ENCODE data around the gene LRCOL1.

LRCOL1 gene

DNA sequence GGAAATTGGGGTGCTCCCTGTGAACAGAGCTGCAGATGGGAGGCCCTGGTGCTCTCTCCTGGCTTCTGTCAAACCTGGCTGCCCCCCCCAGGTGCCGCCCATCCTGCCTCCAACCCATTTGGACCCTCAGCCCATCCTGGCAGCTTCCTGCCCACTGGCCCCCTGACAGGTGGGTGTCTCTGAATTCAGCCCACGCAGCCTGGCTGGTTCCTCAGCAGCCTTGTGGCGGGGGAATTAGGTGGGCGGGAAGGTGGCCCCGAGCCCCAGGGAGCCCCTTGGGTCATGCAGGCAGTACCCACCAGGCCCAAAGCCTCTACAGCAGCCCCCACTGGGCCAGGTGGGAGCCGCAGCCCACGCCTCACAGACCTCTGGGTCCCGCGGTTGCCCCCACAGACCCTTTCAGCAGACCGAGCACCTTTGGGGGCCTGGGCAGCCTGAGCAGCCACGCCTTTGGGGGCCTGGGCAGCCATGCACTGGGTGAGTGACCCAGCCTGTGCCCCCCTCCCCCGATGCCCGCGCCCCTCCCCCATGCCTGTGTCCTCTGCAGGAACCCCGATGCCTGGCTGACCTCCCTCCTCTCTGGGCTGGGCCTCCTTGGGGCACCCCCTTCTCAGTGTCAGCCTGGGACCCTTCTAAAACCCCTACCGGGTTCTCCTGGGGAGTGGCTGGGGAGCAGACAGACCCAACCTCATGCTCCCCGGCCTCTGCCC, 28.9 kb downstream of the LRCOL1 start:
- no peak for DNase-seq

- DNase-seq: no peak
Observed at GRCh38 chr12:132580701-132581292, 29.6 kb downstream of the LRCOL1 start.

GRCh38 chr12:132579744-132580143, 30.6 kb downstream of the LRCOL1 start:
- DNase-seq: no peak

GRCh38 chr12:132578826-132579225, 31.6 kb downstream of the LRCOL1 start:
- no peak for DNase-seq

DNA sequence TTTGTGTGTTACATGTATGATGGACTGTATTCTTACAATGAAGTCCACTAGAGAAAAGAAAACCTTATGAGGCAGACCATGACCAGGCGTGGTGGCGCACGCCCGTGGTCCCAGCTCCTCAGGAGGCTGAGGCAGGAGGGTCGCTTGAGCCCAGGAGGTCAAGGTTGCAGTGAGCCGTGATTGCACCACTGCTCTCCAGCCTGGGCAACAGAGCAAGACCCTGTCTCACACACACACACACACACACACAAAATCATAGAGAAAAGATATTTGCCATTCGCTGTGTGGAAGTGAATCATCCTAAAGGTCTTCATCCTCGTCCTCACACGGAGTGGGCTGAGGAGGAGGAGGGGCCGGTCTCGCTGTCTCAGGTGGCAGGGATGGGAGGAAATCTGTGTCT, 32.3 kb downstream of the LRCOL1 start:
- no peak for DNase-seq

DNA sequence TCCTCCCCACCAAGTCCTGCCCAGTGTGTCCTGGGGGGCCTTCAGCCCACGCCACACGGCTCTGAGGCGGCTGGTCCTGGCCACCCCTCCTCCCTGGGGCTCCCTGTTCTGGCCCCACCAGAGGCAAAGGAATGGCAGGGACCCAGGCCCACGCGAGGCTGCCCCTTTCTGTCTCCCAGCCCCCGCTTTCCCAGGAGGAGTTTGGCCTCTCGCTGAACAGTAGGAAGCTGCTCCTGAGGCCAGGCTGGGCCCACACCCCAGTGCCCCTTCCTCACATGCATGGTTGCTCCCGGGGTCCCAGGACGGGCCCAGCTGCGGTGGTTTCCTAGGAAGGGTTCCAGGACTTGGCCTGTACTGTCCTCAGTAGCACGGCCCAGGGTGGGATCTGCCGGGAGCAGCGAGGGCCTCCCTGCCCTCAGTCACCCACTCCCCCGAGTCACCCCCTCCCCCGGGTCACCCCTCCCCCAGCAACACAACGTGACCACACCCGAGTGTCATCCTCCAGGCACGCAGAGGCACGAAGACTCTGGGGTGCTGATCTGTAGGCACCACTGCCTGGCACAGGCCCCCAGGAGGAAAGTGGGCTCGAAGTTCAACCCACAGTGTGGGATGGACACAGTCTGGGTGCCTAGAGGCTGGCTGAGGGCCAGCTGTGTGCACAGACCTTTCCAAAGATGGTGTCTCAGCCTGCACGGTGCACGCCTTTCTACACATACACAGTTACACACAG, 33.0 kb downstream of the LRCOL1 start:
- no peak for DNase-seq

DNA sequence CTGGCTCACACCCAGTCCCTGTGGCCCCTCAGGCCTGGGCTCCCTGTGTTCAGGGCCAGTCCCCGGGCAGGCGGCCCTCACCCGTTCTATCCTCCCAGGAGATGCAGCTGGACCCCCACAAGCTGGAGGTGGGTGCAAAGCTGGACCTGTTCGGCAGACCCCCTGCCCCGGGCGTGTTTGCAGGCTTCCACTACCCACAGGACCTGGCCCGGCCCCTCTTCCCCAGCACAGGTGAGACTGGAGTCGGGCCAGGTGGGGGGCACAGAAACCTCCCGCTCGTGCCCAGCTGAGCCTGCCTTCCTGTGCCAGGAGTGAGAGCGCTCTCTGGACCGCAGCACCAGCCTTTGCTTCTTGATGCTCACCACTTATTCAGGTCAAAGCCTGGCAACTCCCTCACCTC, 33.7 kb downstream of the LRCOL1 start:
- no peak for DNase-seq

DNA sequence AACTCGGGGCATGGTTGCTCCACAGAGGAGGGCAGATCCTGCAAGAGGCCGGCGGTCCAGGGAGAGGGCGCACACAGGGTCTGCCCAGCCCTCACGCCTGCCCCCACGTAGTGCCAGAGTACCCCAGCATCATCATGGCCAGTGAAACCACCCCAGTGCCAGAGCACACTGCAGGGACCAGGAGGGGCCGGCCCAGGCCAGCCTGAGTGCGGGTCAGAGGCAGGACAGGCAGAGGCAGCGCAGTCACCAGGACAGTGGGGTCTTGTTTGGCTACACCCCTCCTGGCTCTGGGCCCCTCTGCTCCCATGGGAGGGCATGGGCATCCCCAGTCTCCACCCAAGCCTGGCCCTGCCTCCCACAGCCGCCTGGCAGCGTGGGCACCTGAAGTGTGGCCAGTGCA, 34.7 kb downstream of the LRCOL1 start:
- no peak for DNase-seq

DNA sequence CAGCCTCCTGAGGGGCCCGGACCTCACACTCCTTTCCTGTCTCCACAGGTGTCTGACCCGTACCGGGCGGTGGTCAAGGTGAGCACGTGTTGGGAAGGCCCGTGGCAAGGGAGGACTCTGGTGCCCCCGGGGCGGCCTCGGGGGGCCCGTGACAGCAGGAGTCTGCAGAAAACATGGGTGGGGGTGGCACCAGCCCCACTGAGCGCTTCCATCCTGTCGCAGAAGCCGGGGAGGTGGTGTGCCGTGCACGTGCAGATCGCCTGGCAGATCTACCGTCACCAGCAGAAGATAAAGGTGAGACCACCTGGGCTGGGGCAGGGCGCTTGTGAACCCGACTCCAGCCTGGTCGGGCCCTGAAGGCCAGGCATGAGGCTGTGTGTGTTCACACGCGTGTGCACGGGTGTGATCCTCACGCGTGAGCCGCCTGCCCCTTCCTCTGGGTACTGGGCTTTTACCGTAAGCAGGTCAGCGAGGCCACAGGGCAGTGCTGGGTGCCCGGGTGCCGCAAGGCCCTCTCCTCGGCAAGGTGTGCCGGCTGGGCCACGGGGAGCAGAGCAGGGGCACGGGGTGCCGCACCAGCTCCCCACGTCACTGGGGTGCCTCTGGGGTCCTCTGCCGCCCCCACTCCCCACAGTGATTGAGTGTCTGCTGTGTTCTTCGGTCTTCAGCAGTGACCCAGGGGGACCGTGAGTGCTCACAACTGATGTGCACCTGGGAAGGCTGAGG, 35.9 kb downstream of the LRCOL1 start:
- no peak for DNase-seq

DNA sequence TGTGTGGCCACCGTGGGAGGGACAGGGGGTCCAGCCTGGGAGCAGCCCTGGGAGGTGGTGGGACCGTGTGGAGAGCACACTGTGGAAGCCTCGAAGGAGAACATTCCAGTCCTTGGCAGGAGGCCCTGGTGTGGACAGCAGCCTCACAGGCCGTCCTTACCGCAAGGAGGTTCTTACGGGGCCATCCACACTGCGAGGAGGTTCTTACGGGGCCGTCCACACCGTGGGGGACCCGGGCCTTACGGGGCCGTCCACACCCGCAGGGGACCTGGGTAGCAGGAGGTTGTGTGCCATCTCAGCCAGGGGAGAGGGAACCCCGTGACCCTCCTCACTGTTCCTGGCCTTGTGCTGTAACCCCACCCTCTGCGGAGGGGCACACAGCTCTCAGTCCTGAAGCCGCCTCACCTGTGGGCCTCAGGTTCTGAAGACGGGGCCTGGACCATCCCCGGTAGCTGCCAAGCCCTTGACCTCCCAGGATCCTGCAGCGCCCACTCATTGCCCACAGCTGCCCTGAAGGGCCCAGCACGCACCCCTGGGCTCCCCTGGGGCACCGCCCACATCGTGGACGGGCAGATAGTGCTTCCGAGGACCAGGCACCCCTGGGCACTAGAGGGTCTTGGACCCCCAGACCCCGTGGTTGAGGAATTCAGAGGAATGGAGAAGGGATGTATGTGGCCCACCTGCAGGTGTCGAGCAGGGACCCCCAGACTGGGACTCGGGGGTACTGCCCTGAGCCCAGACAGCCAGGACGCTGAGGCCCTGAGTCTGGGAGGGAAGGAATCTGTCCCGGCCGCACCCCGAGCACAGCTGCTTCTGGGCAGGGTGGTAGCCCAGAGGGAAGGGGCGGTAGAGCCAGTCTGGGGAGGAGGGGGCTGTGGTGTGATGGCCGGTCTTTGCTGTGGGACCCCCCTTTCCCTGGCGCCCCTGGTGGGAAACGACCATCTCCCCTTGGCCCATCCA, 37.3 kb downstream of the LRCOL1 start:
- no peak for DNase-seq

DNA sequence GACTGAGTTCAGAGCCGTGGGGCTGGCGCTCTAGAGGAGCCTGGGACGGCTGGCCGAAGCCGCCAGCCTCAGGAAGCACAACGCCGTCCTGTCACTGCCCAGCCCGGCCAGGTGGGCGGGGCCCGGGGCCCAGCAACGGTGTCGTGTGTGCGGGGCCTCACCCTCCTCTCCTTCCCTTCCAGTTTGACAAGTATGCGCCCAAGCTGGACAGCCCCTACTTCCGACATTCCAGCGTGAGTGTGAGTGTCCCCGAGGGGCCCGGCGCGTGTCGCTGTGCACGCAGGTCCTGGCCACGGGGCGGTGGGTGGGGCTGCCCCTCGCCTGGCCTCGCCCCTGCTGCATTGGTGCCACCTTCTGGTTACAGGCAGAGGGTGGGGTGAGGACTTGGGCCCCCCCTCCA, 38.3 kb downstream of the LRCOL1 start:
- DNase-seq: no peak

DNA sequence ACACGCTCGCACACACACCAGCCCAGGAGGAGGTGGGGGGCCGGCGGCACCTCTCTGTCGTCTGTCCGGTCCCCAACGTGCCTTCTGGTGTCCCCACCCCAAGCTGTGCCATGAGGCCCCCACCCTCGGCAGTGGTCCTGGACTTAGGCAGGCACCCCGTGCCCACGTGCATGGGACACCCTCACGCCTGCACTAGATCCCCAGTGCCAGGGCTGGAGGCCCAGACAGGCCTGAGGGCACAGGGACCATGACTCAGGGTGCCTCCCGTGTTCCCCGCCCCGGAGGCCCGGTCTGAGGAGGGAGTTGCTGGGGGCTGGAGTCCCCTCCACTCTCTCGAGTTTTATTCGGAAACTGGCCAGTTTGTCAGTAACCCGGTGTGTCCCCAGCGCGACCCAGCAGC, 38.8 kb downstream of the LRCOL1 start:
- DNase-seq: no peak

DNA sequence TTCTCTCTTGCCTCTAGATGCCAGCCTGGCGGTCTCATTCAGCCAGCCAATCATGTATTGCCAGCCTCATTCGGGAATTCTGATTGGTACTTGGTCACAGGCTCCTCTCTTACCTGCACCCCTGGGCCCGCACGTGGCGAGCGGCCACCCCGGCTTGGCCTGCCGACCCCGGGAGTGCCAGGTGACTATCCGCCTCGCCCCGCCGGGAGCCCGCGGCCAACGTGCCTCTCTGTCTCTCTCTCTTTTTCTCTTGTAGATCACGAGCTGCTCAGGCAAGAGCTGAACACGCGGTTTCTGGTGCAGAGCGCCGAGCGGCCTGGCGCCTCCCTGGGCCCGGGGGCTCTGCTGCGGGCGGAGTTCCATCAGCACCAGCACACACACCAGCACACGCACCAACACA, 39.3 kb downstream of the LRCOL1 start:
- DNase-seq: no peak

DNA sequence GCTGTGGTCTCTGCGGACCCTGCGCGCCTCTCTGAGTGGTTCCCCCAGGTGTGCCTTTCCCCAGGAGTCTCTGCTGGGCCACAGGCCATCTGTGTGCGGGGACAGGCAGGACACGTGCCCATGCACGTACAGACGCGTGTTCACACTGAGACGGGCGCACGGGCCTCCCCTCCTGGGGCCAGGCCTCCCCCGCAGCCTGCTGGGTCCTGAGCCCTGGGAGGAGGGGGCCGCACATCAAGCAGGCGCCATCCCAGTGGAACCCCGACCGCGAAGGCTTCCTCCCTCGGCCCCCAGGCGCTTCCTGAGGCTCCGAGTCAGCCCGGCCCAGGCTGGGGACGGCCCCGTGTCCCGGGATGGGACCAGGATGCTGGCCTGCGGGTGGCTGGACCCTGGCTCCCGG, 39.7 kb downstream of the LRCOL1 start:
- no peak for DNase-seq

- DNase-seq: no peak
Observed at GRCh38 chr12:132569856-132570480, 40.4 kb downstream of the LRCOL1 start.

DNA sequence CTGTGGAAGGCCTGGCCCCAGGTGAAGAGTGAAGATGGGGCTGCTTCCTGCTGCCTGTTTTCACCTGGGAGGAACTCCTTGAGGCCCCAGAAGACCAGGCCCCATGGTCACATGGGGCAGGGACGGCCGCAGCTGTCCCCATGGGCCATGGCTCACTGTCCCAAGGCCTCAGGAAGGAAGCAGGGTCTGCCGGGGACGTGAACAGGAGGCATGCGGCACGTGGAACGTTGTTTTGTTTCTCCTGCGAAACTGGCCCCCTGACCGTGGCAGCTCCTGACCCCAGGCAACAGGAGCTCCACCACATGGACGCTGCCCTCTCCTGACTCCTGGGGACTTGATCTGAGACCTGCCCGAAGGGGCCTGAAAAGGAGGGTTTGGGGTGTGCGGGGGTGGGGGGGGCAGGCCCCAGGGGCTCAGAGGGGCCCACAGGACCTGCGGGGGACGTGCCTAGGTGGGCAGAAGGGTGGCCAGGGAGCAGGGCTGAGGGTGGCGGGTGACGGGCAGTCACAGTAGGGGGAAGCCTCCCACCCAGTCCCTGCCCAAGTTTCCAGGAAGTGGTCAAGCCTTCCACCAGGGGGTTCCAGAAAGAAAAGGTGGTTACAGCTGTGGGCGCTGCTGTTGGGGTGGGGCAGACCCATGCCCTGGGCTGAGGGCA, 41.4 kb downstream of the LRCOL1 start:
- DNase-seq: no peak

DNA sequence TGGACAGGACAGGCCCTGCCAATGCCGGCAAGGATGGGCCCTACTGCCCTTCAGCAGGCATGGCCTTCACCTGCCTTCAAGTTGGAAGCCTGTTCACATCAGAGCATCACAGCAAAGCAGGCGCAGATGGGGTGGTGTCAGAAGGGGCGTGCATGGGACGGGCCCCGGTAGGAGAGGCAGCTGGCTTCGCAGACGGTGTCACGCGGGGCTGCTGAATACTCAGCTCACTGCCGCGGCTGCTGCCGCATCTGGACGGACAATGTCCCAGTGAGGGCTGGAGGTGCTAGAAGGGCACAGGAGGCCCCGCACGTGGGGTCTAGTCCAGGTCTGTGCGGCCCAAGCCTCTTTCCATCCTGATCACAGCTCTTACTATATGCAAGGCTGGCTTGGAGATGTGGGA, 42.1 kb downstream of the LRCOL1 start:
- no peak for DNase-seq

- DNase-seq: peak in 12 of 14 donors; percentile 19 to 81 (median 59)
Observed at GRCh38 chr12:132566516-132567131, 43.8 kb downstream of the LRCOL1 start.

GRCh38 chr12:132565365-132565764, 45.0 kb downstream of the LRCOL1 start:
- no peak for DNase-seq

DNA sequence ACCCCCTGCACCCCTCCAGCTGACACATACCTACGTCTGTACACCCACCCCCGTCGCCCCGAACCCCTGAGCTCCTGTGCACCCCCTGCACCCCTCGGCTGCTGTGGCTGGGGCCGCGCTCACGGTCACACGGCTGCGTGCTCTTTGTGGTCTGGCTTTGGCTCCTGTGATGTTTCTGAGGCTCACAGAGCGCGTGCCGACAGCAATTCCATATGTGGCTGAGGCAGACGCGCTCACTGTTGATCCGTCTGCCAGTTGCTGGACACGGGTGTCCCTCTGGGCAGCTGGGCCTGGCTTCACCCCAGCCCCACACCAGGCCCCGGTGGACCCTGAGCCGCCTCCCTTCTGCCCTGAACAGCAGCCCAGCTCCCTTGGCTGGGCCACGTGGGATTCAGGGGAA, 46.5 kb downstream of the LRCOL1 start:
- DNase-seq: no peak
